GM23338 (cell line): ENCODE results near the gene CTRB1. TPM values are rescaled to one million over a fixed set of nuclear protein-coding genes. Genes with fewer than 3 reads are reported as not detected.

ENCODE experiments used
- ATAC-seq: fragments of 200-7000 bp; cut with Tn5 transposase; 3 replicates; pipeline ENCODE4 v1.9.1; 2020
- DNase-seq: peaks from one replicate; pipeline ENCODE4 v3.0.0-alpha.2; 2015; ENCODE audit warnings: low spot score
- H2AFZ ChIP-seq: fragments of 200-600 bp; sonication (generic); 2 replicates; pipeline ENCODE4 v1.8.0; 2016; ENCODE audit warnings: antibody characterized with exemption, mild to moderate bottlenecking, moderate library complexity
- H3F3A ChIP-seq: fragments of 200-600 bp; sonication (generic); replicated peaks from 2 replicates; pipeline ENCODE4 v1.8.0; 2017; ENCODE audit warnings: antibody characterized with exemption, mixed run types, low read depth
- H3K27ac ChIP-seq: fragments of 200-600 bp; sonication (generic); 2 replicates; pipeline ENCODE4 v1.6.1; 2016; ENCODE audit warnings: low read depth
- H3K27me3 ChIP-seq: fragments of 200-600 bp; sonication (generic); 2 replicates; pipeline ENCODE4 v1.8.0; 2016; ENCODE audit warnings: mild to moderate bottlenecking, mixed run types, moderate library complexity; ENCODE audit not compliant: insufficient read depth
- H3K36me3 ChIP-seq: fragments of 200-600 bp; sonication (generic); 2 replicates; pipeline ENCODE4 v1.8.0; 2016; ENCODE audit warnings: mild to moderate bottlenecking; ENCODE audit not compliant: insufficient read depth
- H3K4me1 ChIP-seq: fragments of 200-600 bp; sonication (generic); 2 replicates; pipeline ENCODE4 v1.8.0; 2016; ENCODE audit warnings: mild to moderate bottlenecking, moderate library complexity; ENCODE audit not compliant: insufficient read depth
- H3K4me2 ChIP-seq: fragments of 200-600 bp; sonication (generic); 2 replicates; pipeline ENCODE4 v1.7.1; 2017; ENCODE audit warnings: mixed run types
- H3K4me3 ChIP-seq: fragments of 200-600 bp; sonication (generic); 2 replicates; pipeline ENCODE4 v1.6.1; 2016; ENCODE audit warnings: mixed run types
- H3K79me2 ChIP-seq: fragments of 200-600 bp; sonication (generic); replicated peaks from 2 replicates; pipeline ENCODE4 v1.8.0; 2017; ENCODE audit warnings: mild to moderate bottlenecking; ENCODE audit not compliant: insufficient read depth
- H3K9me2 ChIP-seq: fragments of 200-600 bp; sonication (generic); 2 replicates; pipeline ENCODE4 v1.8.0; 2017; ENCODE audit not compliant: insufficient read depth
- H4K20me1 ChIP-seq: fragments of 200-600 bp; sonication (generic); replicated peaks from 2 replicates; pipeline ENCODE4 v1.8.0; 2017; ENCODE audit warnings: mild to moderate bottlenecking; ENCODE audit not compliant: insufficient read depth
- H3K27ac Mint-ChIP-seq: 2 replicates; pipeline ENCODE4 v1.8.0; 2020; ENCODE audit warnings: inconsistent platforms, mild to moderate bottlenecking, moderate library complexity, mixed read lengths
- H3K27me3 Mint-ChIP-seq: 3 replicates; pipeline ENCODE4 v1.8.0; 2022; ENCODE audit warnings: low read depth, mild to moderate bottlenecking, moderate library complexity, mixed read lengths, inconsistent platforms; ENCODE audit not compliant: insufficient read depth, poor library complexity
- H3K36me3 Mint-ChIP-seq: 3 replicates; pipeline ENCODE4 v1.8.0; 2021; ENCODE audit warnings: low read depth, mild to moderate bottlenecking, inconsistent platforms, moderate library complexity, mixed read lengths
- H3K4me1 Mint-ChIP-seq: 3 replicates; pipeline ENCODE4 v1.8.0; 2020; ENCODE audit warnings: mild to moderate bottlenecking, inconsistent platforms, mixed read lengths
- H3K4me3 Mint-ChIP-seq: 3 replicates; pipeline ENCODE4 v1.8.0; 2021; ENCODE audit warnings: moderate library complexity, mild to moderate bottlenecking, inconsistent platforms, mixed read lengths
- H3K9me3 Mint-ChIP-seq: 3 replicates; pipeline ENCODE4 v1.8.0; 2020; ENCODE audit warnings: moderate library complexity, mild to moderate bottlenecking, inconsistent platforms, mixed read lengths
- CREB1 ChIP-seq: fragments of 250-450 bp; sonication (Bioruptor Pico); IDR thresholded peaks from 2 replicates; pipeline ENCODE4 v1.5.0; 2020; ENCODE audit warnings: low read depth, mild to moderate bottlenecking, moderate library complexity
- CTCF ChIP-seq, 2 experiments: fragments of 200-600 bp in 1 of 2; sonication (generic) in 1 of 2; conservative IDR thresholded peaks; 2 replicates each; pipeline versions ENCODE4 v1.5.1 to v1.6.1; 2016 to 2017; ENCODE audit warnings: antibody characterized with exemption in 2 of 2, low read depth in 2 of 2, mild to moderate bottlenecking in 2 of 2, moderate library complexity in 1 of 2
- ETS1 ChIP-seq: IDR thresholded peaks from 2 replicates; pipeline ENCODE4 v1.6.1; 2016; ENCODE audit warnings: antibody characterized with exemption
- EZH2 ChIP-seq: fragments of 200-600 bp; sonication (generic); IDR thresholded peaks from one replicate; pipeline ENCODE4 v1.8.0; 2017; ENCODE audit warnings: antibody characterized with exemption, mild to moderate bottlenecking, low read depth; ENCODE audit not compliant: unreplicated experiment
- EZH2phosphoT487 ChIP-seq: fragments of 200-600 bp; sonication (generic); IDR thresholded peaks from one replicate; pipeline ENCODE4 v1.8.1; 2018; ENCODE audit warnings: antibody characterized with exemption; ENCODE audit not compliant: unreplicated experiment
- JUNB ChIP-seq: IDR thresholded peaks from one replicate; pipeline ENCODE4 v1.6.1; 2016; ENCODE audit warnings: antibody characterized with exemption; ENCODE audit not compliant: unreplicated experiment
- NANOG ChIP-seq: IDR thresholded peaks from 2 replicates; pipeline ENCODE4 v1.6.1; 2016; ENCODE audit warnings: antibody characterized with exemption, borderline replicate concordance
- POLR2AphosphoS5 ChIP-seq: IDR thresholded peaks from 2 replicates; pipeline ENCODE4 v1.6.1; 2016; ENCODE audit warnings: antibody characterized with exemption, low read depth
- REST ChIP-seq: IDR thresholded peaks from one replicate; pipeline ENCODE4 v1.6.1; 2018; ENCODE audit warnings: antibody characterized with exemption; ENCODE audit not compliant: unreplicated experiment
- STAT1 ChIP-seq: IDR thresholded peaks from one replicate; pipeline ENCODE4 v1.6.1; 2016; ENCODE audit warnings: antibody characterized with exemption; ENCODE audit not compliant: unreplicated experiment
- ZNF114 ChIP-seq: fragments of 250-450 bp; sonication (Bioruptor Pico); IDR thresholded peaks from 2 replicates; pipeline ENCODE4 v1.5.0; 2020; ENCODE audit warnings: mild to moderate bottlenecking, moderate library complexity
- ZNF331 ChIP-seq: fragments of 250-450 bp; sonication (Bioruptor Pico); IDR thresholded peaks from 2 replicates; pipeline ENCODE4 v1.5.0; 2020; ENCODE audit warnings: low read depth, mild to moderate bottlenecking, moderate library complexity
- ZNF462 ChIP-seq: fragments of 250-450 bp; sonication (Bioruptor Pico); IDR thresholded peaks from 2 replicates; pipeline ENCODE4 v1.5.0; 2020; ENCODE audit warnings: mild to moderate bottlenecking, moderate library complexity
- polyA plus RNA-seq: library from polyadenylated mRNA; unstranded; fragments of >200 nt; fragmentation: Nextera tagmentation; extraction: Ambion mirVana; gene quantifications from 2 replicates; pipeline ENCODE4 v1.2.1, GENCODE V29; 2016
- total RNA-seq: library from RNA; depleted of rRNA; stranded (reverse); fragments of >200 nt; shearing (Covaris generic); gene quantifications from 2 replicates; pipeline ENCODE4 v1.2.3, GENCODE V29; 2014

Gene CTRB1
- total and polyA plus RNA-seq, 2 experiments from 2014 or later = not detected

- no peaks in the 10 kb centered on the region for H3K27me3 ChIP-seq
- no peaks in the 10 kb centered on the region for H4K20me1 ChIP-seq
- DNase-seq = no peak
- H3K27ac Mint-ChIP-seq = no peak overlapping the region
- TF ChIP-seq REST (no peak), EZH2 (no peak), ETS1 (no peak), ZNF331 (CRISPR knock-in tag) (no peak), STAT1 (no peak), JUNB (no peak), ZNF462 (CRISPR knock-in tag) (no peak), EZH2phosphoT487 (no peak), ZNF114 (CRISPR knock-in tag) (no peak), POLR2AphosphoS5 (no peak), CTCF (conservative IDR thresholded peaks at IDR 0.05; ENCODE audit: low read depth in 2 of 2) (no peak), NANOG (no peak), CREB1 (CRISPR knock-in tag) (no peak)
- no peak overlapping the region for H2AFZ ChIP-seq
- H3K4me3 Mint-ChIP-seq = no peak overlapping the region
- no peaks in the 10 kb centered on the region for H3K79me2 ChIP-seq
- ATAC-seq = no peak
- H3K9me2 ChIP-seq = no peaks in the 10 kb centered on the region; the same call in 1 of the 2 replicates
- H3K4me3 ChIP-seq = no peak overlapping the region
- no peak overlapping the region for H3K4me2 ChIP-seq
- H3K4me1 ChIP-seq = no peaks in the 10 kb centered on the region
- H3K36me3 Mint-ChIP-seq = peaks cover 76% of the 10 kb centered on the region
- no peak overlapping the region for H3K27ac ChIP-seq
- H3K36me3 ChIP-seq = peaks cover 55% of the 10 kb centered on the region
- no peaks in the 10 kb centered on the region for H3F3A ChIP-seq
- peaks cover 92% of the 10 kb centered on the region for H3K9me3 Mint-ChIP-seq
- H3K4me1 Mint-ChIP-seq = no peaks in the 10 kb centered on the region
- H3K27me3 Mint-ChIP-seq = peaks cover 4% of the 10 kb centered on the region
Observed at GRCh38 chr16:75172578-75172977, 46.2 kb upstream of the CTRB1 start.
